Epidermal melanocyte (primary cell): ENCODE measurements around the gene EDAR.

Experiments
- DNase-seq: peaks from one replicate; pipeline ENCODE4 v3.0.0; 2011; ENCODE audit warnings: low spot score; ENCODE audit not compliant: insufficient read length

EDAR gene

DNA sequence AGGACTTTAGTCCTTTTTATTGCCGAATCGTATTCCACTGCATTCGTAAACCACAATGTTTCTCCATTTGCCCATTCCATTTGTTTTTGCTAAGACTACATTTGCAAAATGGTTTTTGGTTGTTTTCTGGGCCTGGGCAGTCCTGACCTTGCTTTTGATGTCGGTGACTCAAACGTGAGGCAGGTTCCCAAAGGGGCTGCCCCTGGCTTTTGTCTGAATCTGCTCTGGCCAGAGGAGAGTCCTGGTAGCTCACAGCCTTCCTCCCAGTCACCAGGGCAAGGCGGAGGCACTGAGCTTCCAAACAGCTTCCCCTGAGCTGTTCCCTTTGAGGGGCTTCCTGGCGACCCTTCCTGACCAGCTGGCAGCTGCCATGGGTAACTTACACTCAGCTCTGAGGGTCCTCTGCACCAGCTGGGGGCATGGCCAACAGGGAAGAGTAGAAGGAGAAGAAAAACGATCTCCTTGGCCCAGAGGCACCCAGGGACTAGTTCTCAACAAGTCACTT, 47.8 kb downstream of the EDAR start:
- DNase-seq, result no peak

DNA sequence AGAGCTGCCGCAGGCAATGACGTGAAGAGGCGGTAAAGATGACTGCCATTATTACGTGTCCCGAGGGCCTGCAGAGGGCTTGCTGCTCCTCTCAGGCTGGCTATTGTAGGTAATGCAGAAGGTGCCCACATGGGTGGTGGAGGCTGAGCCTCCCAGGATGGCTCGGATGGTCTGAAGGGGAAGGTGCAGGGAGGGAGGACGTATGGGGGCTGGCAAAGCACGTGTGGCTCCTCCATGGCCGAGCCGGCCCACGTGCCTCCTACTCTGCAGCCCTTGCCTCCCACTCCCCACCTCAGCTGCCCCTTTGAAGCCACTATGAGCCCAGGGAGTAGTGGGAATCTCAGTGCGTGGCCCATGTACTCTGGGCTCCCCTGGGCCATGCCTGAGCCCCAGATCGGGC, 48.9 kb downstream of the EDAR start:
- DNase-seq, result no peak

DNA sequence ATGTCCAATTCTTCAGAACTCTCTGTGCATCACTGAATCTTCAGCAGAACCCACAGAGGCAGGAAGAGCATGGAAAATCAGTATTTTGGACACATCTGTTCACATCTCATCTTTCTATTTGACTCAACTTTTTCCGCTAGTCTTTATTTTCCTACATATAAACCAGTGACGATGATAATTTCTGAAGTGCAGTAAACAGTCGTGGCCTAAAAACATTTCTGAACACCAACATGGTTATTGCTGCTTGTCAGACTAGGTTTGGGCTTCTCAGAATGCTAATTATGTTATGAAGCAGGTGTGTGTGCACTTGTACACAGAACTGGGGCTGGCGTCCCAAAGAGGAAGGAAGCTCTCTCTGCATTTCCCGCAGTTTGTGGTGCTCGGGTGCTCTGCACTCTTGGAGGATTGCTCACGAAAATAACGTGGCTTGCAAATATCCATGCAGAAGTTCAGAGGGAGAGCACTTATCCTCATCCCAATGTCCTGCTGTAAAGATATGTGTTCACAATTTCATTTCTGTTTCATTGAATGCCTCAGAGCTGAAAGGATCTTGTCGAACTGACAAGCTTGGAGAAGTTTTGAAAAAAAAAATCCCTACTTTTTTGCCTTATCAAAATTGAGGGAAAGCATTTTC, 50.8 kb downstream of the EDAR start:
- DNase-seq, result no peak

DNA sequence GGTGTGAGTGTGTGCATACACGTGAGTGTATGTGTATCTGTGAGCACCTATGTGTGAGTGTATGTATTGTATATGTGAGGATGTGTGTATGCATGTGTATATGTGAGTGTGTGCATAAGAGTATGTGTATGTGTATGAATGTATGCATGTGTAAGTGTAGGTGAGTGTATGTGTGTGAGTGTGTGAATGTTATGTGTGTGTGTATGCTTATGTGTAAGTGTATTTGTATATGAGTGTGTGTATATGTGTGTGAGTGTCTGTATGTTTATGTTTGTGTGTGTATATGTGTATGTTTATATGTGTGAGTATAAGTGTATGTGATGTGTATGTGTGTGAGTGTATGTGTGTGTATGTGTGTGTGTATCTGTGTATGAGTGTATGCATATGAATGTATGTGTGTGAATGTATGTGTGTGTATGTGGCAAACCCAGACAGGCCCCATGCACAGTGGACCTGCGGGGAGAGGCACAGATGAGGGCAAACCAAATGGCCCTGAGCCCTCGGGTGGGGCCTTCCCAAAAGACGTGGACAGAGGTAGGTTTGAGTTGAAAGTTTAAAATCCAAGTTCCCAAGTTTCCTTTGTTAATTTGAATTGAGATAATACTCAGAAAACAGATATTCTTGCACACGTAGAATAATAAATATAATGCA, 51.5 kb downstream of the EDAR start:
- no peak for DNase-seq

DNA sequence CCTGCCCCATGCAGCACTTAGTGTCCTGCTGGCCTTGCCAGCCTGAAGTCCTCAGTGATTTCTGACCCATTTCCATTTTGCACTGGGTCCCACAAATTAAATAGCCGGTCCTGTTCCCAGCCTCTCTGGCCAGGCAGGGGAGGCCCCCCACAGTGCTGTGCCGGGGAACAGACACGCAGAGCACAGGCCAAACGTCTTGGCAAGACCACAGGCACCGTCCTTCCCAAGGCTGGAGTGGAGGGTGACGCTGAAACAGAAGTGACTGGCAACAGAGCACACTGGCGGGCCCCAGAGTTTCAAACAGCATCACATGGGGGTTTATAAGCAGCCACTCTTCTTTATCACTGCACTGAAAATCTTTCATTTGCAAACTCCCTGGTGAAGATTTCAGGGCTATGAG, 52.2 kb downstream of the EDAR start:
- no peak for DNase-seq

DNA sequence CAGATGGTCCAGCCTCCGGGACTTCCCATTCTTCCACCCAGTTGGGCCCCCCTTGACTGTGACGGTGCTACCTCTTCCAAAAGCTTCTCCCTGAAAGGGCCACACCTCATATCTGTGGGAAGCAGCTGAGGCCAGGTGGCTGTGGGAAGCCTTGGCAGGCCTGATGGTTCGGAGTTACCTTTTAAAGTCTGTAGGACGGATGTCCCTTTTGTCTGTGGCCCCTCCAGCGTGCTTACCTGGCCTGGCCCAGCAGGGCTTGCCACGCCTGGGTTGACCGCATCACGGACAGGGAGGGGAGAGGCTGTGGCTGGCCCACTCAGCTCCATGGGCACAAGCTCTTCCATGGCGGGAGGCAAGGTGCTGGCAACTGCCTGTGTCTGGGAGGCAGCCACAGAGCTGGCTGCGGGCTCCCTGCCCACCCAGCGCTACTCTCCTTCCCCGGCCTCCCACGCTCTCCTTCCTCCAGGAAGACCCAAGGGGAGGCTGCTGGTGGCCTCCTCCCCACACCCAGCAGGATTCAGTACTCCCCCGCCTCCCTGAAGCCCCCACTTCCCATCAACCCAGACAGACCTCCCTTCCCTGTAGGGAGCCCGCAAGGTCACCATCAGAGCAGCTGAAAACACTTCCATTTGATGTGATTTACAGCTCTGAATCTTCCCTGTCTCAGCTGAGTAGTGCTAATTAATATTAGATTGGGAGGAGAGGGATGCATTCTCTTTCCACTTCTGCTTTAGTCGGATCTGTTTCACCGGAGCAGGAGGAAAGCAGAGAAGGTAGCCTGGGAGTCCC, 52.8 kb downstream of the EDAR start:
- no peak for DNase-seq

DNA sequence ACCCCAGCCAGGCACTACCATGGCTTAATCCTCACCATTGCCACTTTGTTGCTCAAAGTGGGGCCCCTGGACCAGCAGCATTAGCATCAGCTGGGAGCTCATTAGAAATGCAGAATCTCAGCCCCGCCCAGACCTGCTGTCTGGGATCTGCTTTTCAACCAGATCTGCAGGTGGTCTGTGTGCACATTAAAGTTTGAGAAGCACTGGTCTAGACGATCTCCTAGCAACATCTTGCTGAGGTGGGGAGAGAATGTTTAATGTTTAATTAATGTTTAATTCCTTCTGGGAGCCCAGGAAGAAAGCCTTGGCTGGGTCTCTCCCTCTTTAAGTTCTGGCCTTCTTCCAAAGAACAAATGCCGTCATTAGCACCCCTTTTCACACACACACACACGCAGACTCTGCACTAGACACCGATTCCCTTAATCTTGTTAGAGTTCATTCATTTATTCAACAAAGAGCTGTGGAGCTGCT, 53.7 kb downstream of the EDAR start:
- DNase-seq, result no peak

DNA sequence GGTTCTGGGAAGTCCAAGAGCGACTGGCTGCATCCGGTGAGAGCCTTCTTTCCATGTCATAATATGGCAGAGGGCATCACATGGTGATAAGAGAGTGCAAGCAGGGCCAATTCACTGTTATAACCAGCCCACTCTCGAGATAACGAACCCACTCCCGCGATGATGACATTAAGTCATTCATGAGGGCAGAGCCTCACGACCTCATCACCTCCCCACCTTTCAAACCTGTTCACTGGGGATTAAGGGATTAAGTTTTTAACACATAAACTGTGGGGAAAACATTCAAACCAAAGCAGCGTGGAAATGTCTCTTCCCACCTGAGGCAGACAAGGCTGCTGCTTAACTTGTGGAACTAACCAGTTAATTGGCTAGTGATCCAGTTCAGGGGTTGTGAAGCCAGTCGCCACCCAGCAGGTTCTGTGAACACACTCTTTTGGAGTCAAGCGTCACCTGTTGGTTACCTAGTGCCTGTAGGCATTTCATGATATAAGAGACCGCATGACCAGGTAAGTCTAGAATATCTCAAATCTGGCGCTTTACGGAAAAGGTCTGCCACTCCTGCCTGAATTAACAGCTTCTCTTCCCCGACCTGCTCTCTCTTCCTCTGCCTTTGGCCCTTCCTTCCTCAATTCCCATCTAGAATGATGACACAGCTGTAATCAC, 54.3 kb downstream of the EDAR start:
- no peak for DNase-seq

DNA sequence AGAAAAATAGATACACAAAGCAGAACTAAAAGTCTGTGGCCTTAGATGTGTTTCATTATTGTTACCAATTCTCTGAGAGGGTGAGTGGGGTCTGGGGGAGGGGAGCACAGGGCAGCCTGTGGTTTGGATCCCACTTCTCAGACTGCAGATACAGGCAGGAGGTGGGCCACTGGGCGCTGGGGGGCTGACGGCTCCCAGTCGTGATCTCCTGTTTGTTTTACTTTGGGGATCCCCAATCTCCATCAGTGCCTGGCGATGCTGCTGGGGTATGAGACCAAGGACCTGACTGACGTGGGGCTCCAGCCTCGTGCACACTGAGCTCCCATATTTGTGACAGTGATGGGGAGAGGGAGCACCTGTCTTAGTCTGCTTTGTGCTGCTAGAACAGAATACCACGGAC, 54.9 kb downstream of the EDAR start:
- no peak for DNase-seq

DNA sequence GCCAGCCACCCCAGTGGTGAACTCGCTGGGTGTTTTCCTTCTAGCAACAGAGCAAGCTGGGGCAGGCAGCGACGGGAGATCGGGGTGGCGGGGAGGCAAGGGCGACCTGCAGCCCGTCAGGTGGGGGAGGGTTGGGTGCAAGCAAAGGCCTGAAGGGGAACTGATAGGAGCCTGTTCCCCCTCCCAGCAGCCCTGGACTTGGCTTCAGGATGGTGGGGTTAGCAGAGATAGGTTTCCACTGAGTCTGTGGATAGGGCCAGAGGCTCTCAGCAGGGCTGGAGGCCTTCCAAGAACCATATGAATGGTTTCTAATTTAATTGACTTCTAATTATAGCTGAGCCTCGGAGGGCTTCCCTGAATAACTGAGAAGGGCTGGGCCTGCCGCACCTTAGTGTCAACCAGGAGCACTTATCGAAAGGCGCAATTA, 55.3 kb downstream of the EDAR start:
- DNase-seq, result no peak

DNA sequence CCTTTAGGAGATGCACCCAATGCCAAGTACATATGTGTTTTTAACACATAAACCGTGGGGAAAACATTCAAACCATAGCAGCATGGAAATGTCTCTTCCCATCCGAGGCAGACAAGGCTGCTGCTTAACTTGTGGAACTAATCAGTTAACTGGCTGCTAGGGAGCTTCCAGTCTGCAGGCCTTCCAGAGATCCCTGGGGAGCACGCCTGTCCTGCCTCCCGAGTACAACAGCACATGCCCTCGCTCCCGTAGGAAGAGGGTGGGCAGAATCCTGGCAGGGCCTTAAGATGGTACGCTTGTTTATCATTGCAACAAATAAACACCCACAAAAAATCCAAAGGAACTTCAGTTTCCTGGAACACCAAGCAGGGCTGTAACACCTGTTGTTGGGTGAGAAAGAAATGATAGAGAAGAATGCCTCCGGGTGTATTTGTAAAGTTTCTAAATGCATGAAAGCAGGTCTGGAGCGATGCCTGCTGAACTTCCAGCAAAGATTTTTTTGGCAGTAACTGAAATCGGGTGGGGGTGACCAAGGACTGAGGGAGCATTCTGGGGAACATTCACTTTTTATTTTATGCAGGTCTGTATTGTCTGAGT, 56.2 kb downstream of the EDAR start:
- DNase-seq, result no peak

DNA sequence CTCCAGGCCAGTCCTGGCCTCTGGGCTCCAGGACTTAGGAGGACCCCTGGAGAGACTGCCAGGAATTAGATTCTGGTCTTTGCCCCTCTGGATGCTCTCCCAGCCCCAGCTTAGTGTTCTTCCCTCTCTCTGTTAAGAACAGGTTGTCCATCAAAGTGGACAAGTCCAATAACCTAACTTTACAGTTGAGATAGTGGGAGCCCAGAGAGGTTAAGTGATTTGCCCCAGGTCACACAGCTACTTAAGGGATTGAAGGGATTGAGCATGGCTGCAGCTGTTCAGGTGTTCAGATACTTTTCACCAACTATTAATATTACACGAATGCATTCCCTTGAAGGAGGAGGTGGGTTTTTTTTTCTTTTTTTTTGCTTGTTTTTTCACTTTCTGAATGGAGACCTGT, 57.6 kb downstream of the EDAR start:
- DNase-seq, result no peak

DNA sequence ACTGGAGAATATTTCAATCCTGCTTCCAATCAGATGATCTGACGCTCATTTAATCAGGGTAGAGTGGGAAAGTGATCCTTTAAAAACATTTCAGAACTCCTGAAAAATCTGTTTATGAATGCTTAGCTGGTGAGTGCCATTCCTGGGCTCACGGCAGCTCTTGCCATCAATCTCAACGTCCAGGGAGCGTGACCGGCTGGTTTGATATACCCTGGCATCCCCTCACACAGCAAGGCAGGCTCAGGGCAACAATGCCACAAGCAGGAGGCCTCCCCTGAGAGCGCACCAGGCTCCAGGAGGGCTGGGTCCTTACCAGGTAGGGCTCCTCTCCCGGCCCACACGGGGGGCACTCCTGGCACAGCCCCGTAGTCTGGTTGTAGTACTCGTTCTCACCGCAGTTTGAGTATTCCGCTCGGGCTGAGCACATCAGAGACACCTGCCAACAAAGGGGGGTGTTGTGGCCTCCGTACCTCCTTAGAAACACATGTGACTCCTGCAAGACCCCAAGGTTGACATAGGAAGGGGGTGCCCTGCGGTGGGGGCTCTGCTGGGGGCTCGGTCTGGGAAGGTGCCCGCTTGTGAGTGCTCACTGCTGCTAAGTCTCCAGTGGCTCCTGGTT, 59.1 kb downstream of the EDAR start:
- DNase-seq, result no peak

DNA sequence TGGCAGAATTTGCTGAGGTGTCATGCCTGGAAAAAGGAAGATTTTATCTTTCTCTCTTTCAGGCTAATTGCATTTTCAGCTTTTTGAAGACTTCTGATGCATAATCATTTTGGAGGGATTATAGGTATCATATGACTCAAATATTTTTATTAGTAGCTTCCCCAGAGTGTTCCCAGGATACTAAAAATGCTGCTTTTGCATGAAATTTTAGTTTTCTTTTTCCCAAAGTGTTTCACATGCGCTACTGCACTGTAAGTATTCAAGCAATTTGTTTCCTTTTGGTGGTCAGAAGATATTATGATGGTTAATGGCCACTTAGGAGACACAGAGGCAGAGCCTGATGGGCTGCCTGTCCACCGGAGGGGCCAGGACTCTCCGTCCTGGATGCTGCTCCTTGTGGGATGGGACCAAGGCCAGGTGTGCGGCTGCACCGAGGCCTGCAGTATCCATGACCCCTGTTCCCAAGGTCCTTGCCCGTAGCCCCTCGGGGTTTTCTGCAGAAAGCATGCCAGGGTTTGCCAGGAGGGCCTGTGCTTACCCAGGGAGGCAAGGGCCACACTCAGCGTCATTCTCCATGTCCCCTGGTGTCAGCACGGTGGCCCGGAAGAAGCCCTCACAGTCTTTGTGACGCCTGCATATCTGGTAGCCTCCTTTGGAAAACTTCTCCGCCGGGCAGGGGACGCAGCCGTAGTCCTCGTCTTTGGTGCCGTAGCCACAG, 60.2 kb downstream of the EDAR start:
- DNase-seq, result no peak

DNA sequence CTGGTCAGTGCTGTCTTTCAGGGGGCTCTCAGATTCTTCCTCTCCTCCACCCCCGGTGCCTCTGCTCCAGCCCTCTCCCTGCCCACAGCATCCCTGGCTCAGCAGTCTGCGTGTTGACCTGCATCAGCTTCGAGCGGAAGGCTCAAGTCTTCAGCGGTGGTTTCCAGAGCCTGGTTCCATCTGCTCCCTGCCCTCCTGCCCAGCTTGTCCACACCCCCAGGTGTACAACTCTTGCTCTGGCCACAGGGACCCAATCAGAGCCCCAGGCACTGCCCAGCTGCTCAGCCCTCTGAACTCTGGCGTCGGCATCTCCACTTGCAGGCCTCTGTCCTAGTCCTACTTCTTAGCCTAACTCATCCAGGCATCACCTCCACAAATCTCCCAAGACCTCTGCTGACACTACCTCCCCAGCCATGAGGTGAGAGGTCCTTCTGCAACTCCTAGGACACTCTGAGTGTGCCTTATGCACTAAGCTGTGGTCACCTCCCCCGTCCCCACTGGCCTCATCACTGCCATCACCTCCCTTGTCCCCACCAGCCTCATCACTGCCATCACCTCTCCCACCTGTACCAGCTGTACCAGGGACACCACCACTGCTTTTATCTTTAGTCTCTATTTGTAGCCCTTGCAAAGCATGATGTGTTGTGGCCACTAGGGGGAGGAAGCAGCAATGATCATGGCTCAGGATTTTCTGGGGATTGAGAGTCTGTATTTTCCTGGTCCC, 60.9 kb downstream of the EDAR start:
- DNase-seq, result peak; percentile 77

DNA sequence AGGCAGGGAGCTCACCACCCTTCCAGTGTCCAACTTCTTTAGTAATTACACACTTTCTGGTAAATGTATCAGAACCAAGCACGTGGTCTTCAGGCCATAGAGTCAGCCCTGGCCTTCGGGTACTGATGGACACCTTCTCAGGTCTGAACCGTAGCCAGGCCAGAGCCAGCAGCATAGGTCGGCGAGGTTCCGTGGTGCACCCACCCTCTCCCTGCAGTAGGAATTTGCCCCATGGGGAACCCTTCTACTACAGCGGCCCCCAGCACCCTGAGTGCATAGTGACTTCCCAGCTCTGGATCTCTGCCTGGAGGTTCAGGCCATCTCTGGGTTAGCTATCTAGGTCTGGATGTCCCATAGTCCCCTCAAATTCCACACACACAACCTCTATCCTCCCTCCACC, 61.6 kb downstream of the EDAR start:
- DNase-seq, result no peak

DNA sequence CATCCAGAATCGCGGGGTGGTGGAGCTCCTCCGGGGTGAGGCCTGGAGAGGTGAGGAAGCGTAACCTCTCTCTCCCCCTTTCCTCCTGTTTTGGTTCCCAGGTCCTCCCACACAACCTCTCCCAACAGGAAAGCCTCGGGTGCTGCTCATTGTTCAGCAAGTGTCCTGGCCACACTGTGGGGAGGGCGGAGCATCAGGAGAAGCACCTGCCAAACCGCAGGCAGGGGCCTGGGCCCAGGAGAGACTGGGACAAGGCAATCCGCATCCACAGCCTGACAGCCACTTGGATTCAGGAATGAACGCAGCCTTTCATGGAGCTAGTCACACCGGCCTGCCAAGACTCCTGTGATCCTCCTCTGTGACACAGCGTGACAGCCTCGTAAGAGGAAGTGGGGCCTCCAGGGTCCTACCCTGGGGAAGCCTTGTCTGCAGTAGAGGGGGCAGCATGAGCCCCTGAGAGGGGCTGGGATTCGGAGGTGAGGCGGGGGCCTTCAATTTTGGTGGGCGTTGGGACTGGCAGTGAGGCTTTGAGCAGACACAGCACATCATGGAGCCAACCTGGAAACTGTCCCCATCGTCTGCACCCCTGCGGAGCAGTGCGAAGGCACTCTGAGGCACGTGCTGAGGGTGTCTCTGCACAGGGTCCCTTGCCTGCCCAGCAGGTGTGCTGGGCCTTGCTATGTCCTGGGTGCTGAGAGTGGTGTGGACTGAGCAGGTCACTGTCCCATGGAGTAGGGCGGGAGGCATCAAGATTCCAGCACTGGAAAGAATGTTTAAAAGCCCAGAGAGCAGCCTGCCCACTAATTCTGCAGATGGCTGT, 62.2 kb downstream of the EDAR start:
- no peak for DNase-seq

DNA sequence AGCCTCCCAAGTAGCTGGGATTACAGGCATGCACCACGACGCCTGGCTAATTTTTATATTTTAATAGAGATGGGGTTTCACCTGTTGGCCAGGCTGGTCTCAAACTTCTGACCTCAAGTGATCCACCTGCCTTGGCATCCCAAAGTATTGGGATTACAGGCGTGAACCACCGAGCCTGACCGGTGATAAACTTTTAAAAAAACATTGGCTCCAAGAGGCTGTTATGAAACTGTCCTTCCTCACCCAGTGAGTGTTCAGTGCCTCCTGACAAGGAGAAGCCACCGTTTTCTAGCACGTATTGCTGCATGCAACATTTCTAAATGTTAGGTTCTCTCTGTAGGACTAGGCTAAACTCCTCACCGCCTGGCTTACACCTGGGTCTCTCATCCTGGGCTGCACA, 63.3 kb downstream of the EDAR start:
- DNase-seq, result no peak

DNA sequence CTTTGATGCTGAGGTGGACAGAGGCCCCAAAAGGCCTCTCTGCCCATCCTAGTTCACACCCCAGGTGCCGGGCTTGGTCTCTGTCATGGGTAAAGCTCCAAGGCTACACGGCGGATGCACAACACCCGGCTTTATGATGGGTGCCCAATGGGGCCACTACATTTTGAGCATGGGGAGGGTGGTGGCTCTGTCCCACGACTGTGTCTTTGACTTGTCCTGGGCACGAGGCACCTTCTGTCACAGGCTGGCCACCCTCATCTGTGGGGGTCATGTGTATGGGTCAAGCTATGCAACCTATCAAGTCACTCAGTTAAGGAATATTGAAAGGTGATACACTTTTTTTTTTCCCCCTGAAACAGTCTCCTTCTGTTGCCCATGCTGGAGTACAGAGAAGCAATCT, 63.7 kb downstream of the EDAR start:
- no peak for DNase-seq
